GM12865 (cell line): ENCODE results near the gene BLVRA.

Source experiments
- DNase-seq: peaks from one replicate; pipeline ENCODE4 v3.0.0; 2010; ENCODE audit warnings: low read depth
- H3K4me3 ChIP-seq: 2 replicates; pipeline ENCODE4 v1.5.1; 2011; ENCODE audit warnings: mild to moderate bottlenecking, low read depth, low read length, control low read depth
- TF ChIP-seq, protein P1 (sequence below): IDR thresholded peaks from 2 replicates; pipeline ENCODE4 v1.5.1; 2011; ENCODE audit warnings: low read length, control low read depth, low read depth, inconsistent platforms; ENCODE audit not compliant: insufficient read depth; ENCODE audit errors: missing control alignments

BLVRA gene

DNA sequence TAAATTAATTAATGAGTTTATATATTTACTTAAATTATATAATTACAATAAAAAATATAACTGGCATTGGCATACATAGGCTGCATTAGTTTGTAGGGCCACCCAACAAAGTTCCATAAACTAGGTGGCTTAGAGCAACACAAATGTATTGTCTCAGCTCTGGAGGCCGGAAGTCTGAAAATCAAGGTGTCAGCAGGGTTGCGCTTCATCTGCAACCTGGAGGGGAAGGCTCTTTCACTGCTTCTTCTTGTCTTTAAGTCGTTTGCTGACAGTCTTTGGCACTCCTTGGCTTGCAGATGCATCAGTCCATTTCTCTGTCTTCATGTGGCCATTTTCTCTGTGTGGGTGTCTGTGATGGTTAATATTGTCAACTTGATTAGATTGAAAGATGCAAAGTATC is 6.1 kb upstream of the BLVRA start:
- TF ChIP-seq, protein P1, sequence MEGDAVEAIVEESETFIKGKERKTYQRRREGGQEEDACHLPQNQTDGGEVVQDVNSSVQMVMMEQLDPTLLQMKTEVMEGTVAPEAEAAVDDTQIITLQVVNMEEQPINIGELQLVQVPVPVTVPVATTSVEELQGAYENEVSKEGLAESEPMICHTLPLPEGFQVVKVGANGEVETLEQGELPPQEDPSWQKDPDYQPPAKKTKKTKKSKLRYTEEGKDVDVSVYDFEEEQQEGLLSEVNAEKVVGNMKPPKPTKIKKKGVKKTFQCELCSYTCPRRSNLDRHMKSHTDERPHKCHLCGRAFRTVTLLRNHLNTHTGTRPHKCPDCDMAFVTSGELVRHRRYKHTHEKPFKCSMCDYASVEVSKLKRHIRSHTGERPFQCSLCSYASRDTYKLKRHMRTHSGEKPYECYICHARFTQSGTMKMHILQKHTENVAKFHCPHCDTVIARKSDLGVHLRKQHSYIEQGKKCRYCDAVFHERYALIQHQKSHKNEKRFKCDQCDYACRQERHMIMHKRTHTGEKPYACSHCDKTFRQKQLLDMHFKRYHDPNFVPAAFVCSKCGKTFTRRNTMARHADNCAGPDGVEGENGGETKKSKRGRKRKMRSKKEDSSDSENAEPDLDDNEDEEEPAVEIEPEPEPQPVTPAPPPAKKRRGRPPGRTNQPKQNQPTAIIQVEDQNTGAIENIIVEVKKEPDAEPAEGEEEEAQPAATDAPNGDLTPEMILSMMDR, result no peak
- no peak for DNase-seq
- no peak overlapping the region for H3K4me3 ChIP-seq

DNA sequence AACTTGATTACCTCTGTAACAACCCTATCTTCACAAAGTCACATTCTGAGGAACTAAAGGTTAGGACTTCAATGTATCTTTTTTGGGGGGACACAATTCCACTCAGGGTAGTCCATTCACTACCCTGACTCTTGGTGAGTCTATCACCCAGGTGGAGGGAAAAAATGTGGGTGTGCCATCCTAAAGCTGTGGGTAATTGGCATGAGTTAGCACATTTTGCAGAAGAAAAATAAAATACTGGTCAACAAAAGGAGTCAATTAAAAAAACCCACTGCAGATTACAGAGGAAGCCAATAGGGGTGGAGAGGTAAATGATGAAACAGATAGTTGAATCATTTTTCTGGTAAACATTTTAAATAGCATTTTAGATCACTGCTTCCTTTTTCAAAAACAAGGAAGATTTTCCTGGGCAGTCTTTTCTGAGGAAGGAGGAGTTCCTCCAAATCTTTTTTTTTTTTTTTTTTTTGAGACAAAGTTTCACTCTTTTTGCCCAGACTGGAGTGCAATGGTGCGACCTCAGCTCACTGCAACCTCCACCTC is 5.1 kb upstream of the BLVRA start:
- TF ChIP-seq, protein P1, result no peak
- H3K4me3 ChIP-seq, result no peak overlapping the region
- DNase-seq, result no peak

DNA sequence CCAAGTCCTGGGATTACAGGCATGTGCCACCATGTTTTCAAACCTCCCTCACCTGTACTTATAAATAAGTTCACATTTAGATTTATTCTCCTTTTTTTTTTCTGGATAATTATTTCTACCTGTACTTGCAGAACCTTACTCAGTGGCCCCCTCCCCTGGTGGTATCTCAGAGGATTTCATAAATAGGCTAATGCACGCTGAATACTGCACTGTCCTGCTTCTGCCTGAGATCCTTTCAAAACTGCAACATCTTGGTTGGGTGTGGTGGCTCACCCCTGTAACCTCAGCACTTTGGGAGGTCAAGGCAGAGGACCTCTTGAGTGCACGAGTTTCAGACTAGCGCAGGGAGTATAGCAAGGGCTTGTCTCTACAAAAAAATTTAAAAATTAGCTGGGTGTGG is 4.6 kb upstream of the BLVRA start:
- no peak overlapping the region for H3K4me3 ChIP-seq
- no peak for DNase-seq
- TF ChIP-seq, protein P1, result no peak

DNA sequence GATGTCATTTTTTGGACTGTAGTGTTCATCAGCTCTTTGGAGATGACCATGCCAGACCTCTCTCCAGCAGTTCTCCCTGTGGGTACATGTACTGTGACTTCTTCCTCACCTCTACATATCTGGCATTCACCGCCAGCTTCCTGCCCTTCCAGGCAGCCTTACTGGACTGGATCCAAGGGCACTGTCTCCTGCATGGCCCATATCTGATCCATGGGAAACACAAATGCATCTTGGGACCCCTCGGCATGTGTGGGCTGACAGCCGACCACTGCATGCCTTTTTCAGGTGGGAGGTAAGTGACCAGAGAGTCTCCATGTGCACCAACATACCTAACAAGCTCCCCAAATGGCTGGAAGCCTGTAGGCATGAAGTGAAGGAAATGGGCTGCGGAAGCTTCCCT is 3.9 kb upstream of the BLVRA start:
- no peak overlapping the region for H3K4me3 ChIP-seq
- no peak for DNase-seq
- TF ChIP-seq, protein P1, result no peak

DNA sequence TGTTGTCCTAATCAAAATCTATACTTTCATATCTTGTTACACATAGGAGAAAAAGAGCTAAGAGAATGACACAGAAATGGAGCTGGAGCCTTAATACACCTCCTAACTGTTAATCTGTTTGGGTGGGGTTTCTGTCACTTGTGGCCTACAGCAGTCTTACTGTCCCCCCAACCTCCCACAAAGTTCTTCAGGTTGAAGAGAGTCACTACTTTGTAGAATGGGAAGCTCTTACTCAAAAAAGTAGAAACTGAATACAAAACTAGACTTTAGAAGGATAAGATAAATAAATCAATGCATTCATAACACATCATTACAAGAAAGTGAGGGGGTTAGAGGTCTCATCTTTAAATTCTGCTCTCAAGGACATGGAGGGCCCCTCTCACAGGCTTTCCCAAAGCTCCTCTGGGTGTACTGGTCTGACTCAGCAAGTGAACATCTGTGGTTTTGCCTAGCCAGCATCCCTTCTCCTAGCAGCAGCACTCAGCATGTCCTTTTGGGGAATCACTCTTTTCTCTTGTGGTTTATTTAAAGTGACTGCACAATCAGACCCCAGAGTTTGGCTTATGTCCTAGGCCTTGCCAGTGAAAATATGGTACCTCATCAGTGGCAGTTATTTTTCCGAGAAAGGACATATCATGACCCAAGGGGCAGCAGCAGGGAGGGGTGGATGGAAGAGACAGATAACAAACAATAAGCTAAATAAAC is 2.0 kb upstream of the BLVRA start:
- DNase-seq, result peak; percentile 72
- H3K4me3 ChIP-seq, result no peak overlapping the region
- TF ChIP-seq, protein P1, result no peak

DNA sequence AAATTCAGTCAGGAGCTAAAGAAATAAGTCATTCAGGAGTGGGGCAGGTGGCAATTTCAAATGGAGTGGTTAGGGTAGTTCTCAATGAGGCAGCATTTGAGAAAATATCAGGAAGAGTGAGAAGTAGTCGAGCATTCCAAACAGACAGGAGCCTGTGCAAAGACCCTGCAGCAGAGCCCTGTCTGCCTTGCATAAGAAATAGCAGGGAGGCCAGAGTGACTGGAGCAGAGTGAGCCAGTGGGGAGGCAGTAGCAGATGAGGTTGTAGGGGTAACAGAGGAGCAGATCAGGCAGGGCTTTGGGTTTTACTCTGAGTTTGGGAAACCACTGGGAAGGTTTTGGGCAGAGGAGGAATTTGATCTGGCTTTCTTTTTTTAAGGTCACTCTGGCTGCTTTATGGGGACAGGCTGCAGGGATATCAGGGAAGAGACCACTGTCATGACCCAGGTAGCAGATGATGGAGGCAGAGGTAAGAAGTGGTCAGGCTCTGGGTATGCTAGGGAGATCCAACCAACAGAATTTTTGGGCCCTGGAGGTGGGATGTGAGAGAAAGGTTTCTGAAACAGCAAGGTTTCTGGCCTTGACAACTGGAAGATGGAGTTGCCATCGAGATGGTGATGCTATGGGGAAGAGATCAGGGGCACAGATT is 1.3 kb upstream of the BLVRA start:
- TF ChIP-seq, protein P1, result no peak
- H3K4me3 ChIP-seq, result no peak overlapping the region
- DNase-seq, result no peak
